AG20443 (cell line): Measurements from ENCODE around the gene RASSF8.

Experiments
- DNase-seq: peaks from one replicate; pipeline ENCODE4 v3.0.0; 2012; ENCODE audit warnings: low spot score, mixed read lengths

The RASSF8 gene

DNA sequence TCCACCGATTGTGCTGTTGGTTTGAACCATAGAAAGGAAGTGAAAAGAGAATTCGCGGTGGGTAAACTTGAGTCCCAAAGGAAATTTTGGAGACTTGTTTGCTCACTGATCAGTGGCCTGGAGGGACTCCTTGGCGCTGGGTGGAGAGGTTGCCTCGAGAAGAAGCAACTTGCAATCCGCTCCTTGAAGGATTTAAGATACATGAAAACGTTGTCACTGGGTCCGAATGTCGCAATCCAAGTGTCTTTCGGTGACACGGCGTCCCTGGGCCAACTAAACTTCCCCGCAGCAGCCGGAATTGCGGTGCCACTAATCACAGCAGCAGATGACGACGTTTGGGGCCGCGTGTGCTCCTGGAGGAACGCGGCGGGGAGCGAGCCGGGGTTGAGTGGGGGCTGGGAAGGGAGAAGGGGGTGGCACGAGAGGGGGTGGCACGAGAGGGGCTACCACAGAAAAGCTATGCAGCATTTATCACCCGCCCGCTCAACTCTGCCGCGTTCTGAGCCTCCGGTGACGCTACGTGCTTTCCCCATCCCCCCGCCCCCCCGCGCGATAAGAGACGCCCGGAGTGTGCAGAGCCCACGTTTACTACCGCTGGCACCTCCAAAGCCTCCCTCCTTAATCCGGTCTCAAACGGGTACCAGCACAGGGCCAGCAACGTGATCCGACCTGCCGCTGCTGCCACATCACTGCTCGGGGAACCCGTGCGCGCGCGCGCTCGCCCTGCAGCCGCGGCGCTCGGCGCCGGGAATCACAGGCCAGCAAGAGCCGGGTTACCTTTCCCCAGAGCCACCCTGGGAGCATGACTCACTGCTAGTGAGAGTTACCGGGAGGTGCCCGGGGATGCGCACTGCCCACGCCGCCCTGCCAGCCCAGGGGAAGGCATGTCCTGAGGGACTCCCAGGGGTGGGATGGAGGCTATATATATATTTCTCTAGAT is 167.2 kb downstream of the RASSF8 start:
- peak; percentile 73 for DNase-seq

DNA sequence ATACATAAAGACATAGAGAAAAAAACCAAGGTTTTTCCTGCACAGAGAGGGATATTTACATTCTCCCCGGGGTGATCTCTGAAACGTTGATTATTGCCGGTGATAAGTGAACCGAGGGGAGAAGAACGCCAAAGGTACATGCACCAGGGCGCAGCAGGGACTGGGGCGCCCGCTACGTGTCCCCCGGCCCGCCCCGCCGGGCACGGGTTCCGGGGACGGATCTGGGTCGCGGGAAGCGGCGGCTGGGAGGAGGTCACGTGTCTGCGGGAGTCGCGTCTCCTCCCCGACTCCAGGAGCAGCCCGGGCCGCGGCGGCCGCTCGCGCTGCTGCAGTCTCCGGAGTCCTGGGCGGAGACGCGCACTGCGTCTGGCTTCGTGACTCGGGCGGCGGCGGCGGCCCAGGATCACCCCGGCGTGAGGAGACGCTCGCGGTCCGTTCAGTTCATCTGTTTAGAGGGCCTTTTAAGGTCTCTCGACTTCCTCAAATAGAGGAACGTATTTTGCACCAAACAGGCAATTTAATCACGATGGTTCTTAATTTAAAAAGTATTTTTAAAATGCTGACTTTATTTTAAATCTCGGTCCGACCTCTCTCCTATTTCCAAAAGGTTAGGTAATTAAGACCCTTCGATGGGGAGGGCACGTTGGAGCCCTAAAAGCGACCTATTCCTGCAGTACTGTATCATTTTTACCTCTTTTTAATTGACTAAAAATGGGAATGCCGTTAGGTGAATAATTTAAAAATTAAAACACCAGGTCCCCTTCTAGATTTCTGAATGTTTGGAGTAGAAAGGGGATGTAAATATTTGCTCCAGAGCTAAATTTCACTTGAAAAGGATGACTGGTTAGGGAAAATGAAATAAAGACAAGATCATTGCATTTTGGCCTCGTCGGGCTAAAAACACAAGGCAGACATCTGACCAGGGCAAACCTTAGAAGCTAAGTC is 168.1 kb downstream of the RASSF8 start:
- peak; percentile 93 for DNase-seq

DNA sequence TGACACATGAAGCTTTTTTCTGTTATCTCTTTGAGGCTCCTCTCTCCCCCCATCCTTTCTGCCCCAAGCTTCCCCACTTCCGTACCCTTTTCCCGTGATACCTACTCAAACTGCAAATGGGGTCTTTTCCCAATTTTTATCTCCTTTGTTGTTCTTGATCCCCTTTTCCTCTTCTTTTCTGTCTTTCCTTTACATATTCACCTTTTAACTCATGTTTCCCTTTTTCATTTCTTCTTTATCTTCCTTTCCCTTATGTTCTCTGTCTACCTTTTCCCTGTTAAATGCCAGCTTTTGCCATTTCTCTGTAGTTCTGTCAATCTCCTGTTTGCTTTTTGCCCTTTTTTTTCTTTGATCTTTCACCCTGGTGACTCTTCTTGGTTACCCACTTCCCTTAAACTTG is 168.9 kb downstream of the RASSF8 start:
- no peak for DNase-seq

DNA sequence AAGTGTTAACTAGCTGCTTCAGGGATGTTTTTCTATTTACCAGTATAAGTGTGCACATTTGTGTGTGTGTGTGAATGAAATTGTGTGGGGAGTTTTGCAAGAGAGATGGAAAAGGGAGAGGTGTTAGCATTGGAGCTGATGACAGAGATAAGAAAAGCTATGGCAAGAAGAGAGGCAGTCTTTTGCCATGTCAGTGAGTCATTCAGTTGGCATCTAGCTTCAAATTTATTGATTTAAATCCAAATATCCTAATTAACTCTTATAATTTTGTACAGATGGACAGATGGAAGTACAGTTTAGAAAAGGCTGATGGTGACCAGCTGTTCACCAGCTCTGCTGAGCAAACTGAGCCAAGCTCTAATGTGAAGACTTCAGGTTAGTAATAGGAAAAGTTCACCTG is 169.7 kb downstream of the RASSF8 start:
- DNase-seq: peak; percentile 13
